HG02759 (cell line): Measurements from ENCODE around the gene CIAO2B.
"Not testable (repeated sequence)": the region's sequence is repeated elsewhere in the genome, so short reads cannot be mapped to it uniquely, and the experiment has no call there.

Source experiments
- ATAC-seq: cut with Tn5 transposase; IDR thresholded peaks from one replicate; pipeline ENCODE4 v1.9.1; 2021; ENCODE audit warnings: mild to moderate bottlenecking, moderate library complexity; ENCODE audit not compliant: unreplicated experiment

Gene CIAO2B

DNA sequence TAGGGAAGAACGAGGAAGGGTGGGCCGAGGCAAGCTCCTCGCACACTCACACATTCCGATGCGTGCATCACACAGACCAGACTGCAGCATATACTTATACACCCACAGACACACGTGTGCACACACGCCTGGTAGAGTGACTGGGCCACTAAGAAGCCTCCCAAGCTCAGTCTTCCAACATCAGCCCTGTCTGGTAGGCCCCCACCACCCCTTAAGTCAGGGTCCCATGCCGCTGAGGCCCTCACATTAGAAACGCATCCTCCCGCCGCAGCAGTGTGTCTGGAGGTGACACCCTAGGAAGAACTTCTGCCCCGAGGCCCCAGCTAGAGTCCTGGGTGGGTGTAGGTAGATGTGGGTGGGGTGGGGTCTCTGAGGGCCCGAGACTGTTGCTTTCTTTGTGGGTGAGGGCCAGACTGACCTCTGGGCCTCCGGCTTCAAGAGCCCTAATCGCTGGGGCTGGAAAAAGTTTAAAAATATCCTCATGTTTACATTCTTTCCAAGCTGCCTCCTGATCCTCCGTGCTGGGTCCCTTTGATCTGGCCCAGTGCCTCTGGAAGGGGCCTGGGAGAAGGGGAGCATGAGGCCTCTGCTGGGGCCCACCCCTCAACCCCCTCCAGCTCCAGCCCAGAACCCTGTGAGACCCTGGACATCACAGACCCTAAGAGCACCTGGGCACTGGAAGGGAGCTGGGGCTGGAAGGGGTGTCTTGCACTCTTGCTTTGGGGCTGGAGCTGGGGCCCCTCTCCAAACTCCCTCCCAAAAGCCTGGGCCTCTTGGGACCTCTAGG, 29.2 kb downstream of the CIAO2B start:
- ATAC-seq = no peak

DNA sequence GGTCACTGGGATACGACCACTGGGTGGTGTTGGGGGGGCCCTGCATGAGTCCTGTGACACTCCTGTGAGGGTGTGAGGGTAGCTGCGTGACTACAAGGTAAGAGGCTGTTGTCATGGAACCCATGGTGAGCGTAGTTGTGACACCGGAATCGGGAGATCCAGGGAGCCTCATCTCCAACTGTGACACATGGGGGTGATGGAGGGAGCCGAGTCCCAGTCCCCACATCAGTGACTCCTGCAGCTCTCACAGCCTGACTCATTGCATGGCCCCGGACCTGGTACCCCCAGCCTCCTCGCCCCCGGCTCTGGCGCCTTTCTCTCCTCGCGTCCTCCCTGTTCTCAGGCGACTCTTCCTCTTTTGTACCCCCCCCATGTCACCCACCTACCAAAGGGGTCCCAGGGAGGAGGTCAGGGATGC, 29.8 kb downstream of the CIAO2B start:
- no peak for ATAC-seq

- ATAC-seq = no peak
Observed at GRCh38 chr16:66903544-66904427, 30.4 kb downstream of the CIAO2B start.

DNA sequence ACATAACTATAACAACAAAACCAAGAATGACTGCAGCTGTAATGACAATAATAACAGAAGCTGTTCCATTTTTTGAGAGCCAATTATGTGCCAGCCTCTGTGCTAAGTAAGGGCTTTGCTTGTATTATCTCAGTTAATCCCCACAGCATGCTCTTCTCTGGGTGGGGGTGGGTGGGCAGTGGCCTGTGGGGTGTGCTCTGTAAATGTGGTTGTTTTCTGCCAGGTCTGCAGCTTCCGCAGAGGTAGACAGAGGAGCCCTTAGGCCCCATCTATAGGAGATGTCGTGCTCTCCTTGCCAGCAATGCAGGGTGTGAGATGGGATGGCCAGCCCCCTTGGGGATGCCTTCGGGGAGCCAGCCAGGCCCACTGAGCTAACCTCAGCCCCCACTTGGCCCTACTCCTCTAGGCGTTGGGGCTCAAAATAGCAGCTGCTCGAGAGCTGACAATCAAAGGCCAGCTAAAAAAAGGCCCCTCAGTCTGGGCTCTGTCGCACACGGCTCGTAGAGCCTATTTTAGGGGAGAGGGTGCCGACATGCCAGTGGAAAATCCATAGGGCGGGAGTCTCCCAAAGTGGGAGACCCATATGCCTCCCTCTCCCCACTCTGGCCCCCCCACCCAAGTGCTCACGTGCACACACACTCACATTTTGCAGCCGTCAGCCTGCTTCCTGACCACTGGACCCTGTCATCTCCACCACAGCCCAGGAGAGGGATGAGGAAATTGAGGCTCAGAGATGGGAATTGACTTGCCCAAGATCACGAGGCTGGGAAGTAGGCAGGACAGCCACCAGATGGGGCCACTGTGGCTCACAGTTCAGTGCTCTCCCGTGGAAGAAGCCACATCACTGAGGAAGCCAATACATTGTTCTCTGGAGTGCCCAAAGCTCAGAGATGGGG, 31.3 kb downstream of the CIAO2B start:
- no peak for ATAC-seq

- ATAC-seq = no peak
Observed at GRCh38 chr16:66901626-66902025, 32.6 kb downstream of the CIAO2B start.

- ATAC-seq = no peak
Observed at GRCh38 chr16:66900721-66901441, 33.3 kb downstream of the CIAO2B start.

- ATAC-seq = no peak
Observed at GRCh38 chr16:66899945-66900710, 34.1 kb downstream of the CIAO2B start.

DNA sequence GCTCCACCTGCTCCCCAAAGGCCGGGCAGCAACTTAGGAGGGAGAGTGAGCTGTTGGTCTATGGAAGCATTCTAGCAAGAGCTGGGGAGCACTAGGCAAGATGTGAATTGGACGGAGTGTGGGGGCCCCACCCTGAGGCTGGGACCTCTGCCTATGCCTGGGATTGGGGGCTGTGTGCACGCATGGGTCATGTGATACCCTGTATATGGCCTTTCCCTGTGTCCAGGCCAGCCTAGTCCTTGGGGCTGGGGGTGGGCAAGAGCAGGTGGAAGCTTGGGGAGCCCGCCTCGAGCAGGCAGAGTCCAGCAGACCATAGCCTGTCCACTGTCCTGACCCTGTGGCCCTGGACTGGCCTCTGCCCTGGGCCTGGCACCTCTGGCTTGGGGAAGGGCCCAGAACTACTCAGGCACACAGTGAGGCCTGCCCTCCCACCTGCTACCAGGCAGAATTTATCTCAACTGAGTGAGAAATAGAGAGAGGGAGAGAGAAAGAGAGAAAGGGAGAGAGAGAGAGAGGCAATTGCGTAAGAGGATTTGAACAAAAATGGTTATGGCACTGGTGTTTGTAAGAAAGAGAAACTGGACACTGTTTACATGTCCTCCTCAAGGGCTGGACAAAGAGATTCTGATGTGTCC, 34.8 kb downstream of the CIAO2B start:
- no peak for ATAC-seq

GRCh38 chr16:66898933-66899309, 35.3 kb downstream of the CIAO2B start:
- no peak for ATAC-seq

- ATAC-seq = no peak
Observed at GRCh38 chr16:66898207-66898606, 36.0 kb downstream of the CIAO2B start.

GRCh38 chr16:66896682-66897081, 37.5 kb downstream of the CIAO2B start:
- ATAC-seq = not testable (repeated sequence)

DNA sequence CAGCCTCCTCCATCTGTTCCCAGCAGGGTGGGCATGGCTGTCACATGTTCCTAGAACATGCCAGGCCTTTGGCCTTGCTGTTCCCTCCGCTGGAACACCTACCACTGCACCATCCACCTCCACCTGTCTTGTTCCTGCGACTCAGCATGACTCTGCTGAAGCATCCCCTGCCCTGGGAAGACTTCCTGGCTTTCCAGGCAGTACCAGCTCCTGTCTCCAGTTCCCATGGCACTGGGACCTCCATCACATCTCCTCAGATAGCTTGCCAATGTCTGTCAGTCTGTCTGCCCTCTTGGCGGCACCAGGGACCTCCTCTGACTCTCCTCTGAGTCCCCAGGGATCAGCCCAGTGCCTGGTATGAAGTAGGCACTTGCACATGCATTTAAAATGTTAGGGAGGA, 38.2 kb downstream of the CIAO2B start:
- no peak for ATAC-seq

GRCh38 chr16:66895689-66895979, 38.6 kb downstream of the CIAO2B start:
- ATAC-seq = no peak

DNA sequence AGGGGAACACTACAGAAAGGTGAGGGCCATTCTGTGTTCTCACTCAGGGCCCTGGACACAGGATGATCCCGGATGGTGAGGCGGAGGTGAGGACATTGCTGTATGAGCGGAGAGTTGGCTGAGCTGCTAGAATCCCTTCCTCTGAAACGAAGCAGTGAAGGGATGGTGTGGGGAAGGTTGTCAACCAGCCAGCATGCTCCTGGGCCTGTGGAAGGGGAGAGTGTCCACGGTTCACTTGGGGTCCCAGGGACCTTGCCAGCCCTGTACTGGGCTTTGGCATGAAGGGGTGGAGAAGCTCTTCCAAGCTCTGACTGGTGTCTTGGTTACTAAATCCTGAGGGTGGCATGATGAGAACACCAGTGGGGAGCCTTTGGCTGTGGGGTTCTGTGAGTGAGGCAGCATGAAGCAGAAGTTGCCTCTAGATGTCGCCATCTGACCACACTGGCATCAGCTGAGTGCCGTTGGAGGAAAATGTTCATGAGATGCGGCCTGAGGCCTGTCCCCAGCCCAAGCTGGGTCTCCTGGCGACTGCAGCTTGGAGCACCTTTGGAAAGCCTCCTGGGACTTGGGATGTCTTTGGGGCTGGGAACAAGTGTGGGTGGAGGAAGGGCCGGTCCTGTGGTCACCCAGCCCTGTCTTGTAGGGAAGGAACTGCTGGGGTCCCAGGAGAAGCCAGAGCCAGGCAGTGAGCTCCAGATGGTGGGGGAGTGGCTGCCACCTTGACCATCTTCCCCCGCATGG, 39.1 kb downstream of the CIAO2B start:
- ATAC-seq = peak; percentile 53

DNA sequence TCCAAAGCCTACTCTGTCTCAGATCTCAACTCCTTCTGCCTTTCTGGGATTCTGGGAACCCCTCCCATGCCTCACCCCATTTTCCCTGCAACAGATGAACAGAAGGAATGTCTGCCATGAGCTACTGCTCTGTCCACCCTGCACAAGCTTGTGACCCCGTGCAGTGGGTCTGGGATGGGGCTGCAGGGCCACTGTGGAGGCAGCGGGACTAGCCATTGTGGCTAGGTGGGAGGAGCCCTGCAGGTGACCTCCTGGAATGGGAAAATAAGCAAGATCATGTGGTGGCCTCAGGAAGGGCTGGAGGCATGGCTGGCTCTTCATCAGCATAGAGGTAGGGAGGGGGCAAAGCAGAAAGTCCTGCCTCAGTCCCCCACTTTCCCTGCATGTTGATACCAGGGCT, 40.1 kb downstream of the CIAO2B start:
- ATAC-seq = no peak

DNA sequence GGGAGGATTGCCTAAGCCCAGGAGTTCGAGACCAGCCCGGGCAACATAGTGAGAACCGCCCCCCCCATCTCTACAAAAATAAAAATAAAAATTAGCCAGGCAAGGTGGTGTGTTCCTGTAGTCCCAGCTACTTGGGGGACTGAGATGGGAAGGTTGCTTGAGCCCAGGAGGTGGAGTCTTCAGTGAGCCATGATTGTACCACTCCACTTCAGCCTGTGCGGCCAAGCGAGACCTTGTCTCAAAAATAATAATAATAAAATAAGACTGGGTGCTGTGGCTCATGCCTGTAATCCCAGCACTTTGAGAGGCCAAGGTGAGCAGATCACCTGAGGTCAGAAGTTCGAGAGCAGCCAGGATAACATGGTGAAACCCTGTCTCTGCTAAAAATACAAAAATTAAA, 42.4 kb downstream of the CIAO2B start:
- ATAC-seq = no peak

DNA sequence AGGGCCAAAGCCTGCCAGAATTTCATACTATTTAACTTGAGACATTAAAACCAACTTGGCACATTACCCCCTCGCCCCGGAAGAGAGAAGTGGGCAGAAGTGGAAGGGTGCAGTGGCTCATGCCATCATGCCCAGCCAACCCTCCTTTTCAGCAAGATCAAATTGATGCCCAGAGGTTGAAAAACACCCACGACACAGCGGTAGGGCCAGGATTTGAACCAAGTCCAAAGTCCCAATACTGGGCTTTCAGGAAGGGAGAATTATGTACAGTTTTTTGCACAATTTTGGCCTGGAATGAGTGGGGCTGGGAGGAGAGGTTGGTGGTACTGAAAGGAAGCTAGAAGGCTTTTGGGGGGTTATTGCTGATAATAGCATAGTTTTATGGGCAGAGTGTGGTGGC, 42.8 kb downstream of the CIAO2B start:
- no peak for ATAC-seq

DNA sequence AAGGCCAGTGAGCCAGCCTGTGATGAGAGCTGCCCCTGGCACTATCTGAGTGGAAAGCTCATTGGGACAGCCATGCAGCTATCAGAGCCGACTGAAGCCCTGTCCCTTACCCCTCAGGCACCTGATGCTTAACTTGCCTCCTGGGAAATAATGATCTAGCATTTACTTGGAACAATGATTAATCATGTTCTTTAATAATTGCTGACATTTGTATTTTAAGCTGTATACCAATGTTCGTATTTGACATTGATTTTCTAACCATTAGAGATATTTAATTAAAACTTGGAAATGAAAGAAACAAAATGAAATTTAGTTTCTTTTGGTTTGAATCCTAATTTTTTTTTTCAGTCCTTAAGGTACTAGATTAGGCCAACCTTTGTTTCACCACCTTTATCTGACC, 43.4 kb downstream of the CIAO2B start:
- no peak for ATAC-seq

DNA sequence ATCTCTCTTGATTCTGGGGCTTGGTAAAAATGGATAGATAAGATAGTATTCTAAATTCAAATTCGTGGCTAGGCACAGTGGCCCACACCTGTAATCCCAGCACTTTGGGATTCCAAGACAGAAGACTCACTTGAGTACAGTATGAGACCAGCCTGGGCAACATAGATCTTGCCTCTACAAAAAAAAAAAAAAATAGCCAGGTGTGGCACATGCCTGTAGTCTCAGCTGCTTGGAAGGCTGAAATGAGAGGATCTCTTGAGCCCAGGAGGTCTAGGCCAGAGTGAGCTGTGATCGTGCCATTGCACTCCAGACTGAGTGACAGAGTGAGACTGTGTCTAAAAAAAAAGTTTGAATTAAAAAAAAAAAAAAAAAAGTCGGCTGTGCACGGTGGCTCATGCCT, 44.6 kb downstream of the CIAO2B start:
- no peak for ATAC-seq
